AG20443 (cell line): ENCODE results near the gene TRIM25.

Source experiments
- DNase-seq: peaks from one replicate; pipeline ENCODE4 v3.0.0; 2012; ENCODE audit warnings: low spot score, mixed read lengths

TRIM25 gene

DNA sequence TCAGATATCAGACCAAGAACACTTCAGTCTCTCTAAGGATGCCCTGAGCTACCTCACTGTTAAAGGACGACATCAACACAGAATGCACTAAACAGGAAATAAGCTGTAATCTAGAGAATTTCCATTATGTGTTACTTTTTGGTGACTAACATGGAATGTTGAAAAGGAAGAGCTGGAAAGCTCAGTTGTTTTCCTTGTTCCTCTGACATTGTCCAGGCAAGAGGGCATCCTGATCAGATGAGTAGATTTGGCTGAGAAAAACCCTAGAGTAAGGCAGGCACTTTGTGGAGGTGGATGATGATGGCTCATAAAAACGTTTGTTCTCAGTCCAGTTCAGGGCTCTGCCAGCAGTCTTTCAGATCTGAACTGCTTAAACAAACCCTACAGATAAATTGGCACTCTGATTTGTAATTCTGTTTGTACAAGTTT, 45.9 kb downstream of the TRIM25 start:
- peak; percentile 40 for DNase-seq

DNA sequence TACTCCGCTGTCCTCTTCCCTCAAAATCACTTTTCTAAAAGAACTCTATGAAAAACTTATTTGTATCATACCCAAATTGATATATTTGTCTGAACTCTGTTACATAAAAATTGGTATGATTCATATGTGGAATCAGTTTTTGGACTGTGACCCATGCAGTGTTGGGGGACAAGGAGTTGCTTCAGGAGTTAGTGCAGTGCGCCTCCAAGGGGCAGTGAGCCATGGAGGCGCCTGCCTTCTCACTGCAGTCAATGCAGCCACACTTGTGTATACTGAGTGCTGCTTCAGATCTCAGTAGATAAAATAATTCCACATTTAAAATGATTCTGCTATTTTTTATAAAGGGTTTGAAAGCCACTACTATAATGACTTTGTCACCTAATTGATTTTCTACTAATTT, 47.4 kb downstream of the TRIM25 start:
- no peak for DNase-seq

DNA sequence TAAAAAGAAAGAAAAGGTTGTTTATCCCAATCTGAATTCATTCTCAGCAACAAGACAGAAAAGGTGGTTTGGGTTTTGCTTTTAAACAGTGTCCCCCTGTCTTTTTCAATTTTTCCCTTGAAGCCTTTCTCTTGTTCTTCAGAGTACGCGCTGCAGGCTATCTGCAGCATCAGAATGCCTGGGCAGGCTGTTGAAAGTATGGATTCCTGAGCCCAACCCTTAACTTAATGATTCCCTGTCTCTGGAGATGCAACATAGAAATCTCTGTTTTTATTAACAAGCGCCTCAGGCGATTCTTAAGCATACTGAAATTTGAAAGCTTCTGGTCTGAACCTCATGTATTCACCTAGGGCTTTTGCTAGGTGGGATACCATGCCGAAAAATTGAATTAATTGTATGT, 47.8 kb downstream of the TRIM25 start:
- DNase-seq = no peak

DNA sequence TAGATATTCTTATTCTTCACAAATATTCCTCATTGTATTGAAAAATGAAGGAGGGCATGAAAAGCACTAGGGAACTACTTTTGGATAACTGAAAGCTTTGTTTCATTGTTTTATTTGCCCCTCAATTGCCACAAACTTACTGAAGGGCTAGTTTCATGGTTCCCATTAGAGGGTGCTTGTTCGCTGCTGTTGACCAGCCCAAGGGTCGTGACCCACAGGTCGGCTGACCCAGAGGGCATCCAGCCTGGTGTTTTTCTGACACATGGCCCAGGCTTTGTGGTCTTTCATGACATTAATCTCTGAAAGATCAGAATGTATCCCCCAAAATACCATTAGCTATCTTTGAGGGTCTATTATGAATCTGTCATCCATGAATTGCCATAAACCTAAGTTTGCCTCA, 49.9 kb downstream of the TRIM25 start:
- no peak for DNase-seq

DNA sequence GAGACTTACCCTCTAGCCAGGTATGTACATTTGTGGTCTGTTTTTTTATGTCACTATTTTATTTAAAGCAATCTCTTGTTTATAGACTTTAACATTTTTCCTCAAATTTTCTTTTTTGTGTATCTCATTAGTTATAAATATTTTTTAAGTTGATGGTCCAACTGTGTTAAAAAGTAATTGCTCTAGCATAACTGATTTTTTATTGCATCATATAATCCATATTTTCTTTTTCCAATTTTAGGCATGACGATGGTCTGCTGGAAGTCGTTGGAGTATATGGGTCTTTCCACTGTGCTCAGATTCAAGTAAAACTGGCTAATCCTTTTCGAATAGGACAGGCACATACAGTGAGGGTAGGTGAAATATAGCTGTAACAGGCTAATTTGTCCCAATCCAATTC, 52.0 kb downstream of the TRIM25 start:
- no peak for DNase-seq

DNA sequence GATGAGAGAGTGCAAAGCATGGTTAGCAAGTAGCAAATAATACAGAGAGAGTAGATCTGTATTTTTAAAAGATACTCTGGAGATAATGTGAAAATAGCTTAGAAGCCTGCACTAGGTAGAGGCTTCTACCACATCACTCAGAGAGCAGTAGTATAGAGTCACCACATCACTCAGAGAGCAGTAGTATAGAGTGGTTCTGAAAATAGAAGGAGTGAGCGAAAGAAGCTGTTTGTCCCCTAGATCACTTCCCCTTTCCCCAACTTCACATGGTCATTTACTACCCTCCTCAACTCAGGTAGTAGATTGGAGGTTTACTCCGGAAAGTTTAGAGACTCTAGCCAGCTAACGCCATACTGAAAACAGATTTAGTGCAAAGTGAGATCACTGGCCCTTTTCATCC, 62.8 kb downstream of the TRIM25 start:
- no peak for DNase-seq

DNA sequence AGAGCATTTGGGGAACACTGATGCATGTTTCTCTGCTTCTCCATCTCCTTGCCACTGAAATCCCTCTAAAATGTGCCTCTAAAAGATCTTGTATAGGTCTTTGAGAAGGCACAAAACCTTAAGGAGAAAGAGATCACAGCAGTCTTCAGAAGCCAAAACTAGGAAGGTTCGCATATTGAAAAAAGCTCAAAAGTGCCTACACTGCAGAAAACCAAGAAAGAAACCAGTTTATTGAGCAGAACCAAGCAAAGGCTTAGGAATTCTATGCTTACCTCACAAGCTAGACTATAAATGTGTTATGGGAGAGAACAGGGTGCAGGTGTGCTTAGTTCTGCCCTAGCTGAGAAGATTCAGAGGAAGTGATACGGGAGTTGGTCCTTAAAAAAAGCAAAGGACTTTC, 63.3 kb downstream of the TRIM25 start:
- no peak for DNase-seq

DNA sequence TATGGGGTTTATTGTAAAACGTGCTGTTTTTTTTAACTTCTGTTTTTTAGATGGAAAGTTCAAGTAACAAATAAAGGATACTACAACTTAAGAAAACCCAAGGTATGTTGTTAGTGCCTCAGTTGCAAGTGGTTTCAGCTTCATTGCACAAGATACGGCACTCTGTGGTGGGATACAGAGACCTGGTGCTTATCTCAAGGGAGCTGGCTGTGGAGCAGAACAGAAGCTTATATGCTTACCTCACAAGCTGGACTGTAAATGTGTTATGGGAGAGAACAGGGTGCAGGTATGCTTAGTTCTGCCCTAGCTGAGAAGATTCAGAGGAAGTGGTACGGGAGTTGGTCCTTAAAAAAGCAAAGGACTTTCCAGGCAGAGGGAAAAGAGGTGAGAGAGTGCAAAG, 64.7 kb downstream of the TRIM25 start:
- no peak for DNase-seq

DNA sequence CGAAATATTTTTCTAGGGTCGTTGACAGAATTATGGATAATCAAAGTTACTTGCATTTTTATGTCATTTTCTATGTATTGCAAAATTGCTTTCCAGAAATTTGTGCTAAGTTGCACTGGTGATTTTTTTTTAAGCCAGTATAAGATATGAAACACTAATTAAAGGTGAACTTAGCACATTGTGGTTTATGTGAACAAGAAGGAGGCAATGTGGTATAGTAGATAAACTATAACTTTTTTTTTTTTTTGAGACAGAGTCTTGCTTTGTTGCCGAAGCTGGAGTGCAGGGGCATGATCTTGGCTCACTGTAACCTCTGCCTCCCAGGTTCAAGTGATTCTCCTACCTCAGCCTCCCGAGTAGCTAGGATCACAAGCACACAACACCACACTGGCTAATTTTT, 66.7 kb downstream of the TRIM25 start:
- no peak for DNase-seq

DNA sequence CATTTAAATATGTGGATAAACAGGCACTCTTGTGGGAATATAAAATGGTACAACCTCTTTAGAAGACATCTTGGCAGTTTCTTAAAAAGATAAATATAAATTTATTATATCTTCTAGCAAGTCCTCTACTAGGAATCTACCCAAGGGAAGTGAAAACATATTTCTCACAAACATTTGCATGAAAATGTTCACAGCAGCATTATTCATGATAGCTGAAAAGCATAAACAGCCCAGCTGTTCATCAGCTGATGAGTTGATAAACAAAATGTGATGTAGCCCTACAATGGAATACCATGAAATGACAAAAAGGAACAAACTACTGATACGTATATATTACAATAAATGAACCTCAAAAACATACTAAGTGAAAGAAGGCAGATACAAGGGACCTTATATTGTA, 67.9 kb downstream of the TRIM25 start:
- DNase-seq = no peak

DNA sequence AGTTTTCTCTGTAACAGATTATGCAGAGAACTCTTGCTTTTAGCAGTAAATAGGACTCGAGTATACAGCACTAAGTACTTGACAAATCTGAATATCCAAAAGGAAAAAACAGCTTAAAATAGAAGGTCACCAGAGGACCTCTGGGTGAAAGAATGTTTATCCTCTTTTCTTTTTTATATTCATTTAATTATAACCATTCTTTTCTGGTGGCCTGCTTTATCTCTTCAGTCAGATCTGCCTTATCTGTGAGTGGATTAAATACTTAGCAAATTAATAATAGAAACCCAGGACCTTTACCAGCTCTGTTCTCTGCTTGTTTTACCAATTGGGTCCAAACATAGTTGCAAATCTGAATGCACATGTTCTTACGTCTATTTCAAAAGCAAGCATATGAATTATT, 71.3 kb downstream of the TRIM25 start:
- DNase-seq = no peak

DNA sequence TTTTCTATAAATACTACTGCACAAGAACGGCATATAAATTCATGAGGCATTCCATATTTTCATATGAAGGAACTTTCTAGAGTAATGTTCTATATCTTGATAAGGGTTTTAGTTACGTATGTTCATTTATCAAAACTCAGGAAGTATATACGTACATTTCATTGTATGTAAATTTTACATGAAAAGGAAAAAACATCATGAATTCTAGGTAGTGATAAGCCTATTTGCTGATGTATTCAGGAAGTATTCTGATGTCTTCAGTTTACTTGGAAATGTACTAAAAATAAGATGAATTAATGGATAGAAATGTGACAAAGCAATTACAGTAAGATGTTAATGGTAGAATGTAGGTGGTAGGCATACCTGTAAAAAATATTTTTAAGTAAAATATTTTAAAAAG, 75.2 kb downstream of the TRIM25 start:
- DNase-seq = no peak
